ENCODE measurements around the gene FHIP2A.

DNA sequence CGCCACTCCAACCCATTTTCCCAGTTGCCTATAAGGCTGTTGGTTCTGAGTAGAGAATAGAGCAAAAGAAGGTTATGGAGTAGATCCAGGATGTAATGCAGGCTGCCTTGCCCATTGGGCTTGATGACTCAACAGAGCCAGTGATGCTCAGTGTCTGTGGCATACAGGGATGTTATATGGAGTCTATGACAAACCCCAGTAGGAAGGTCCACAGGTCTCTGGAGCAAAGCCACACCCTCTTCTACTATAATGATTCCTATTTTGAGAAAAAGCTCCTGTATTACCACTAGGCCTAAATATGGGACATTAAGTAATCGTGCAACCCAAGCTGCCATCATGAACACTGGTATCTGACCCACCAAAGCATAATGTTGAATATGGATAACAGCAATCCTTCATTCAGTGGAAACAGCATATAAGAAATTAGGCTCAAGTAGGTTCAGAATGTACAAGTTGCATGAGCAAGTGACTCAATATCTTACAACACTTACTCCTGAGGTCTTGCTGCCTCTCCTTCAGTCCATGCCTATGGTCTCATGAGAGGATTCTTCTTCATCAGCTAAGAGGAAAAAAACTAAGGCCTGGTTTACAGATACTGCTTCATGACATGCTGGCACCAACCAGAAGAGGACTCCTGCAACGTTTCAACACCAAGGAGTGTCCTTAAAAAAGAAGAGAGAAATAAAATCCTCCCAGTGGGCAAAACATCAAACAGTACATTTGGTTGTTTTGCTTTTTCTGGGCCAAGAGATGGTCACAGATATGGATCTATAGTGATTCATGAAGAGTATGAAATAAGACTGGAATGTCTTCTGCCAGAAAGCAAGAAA is 14.8 kb upstream of the FHIP2A start:
- TF ChIP-seq, protein P1, sequence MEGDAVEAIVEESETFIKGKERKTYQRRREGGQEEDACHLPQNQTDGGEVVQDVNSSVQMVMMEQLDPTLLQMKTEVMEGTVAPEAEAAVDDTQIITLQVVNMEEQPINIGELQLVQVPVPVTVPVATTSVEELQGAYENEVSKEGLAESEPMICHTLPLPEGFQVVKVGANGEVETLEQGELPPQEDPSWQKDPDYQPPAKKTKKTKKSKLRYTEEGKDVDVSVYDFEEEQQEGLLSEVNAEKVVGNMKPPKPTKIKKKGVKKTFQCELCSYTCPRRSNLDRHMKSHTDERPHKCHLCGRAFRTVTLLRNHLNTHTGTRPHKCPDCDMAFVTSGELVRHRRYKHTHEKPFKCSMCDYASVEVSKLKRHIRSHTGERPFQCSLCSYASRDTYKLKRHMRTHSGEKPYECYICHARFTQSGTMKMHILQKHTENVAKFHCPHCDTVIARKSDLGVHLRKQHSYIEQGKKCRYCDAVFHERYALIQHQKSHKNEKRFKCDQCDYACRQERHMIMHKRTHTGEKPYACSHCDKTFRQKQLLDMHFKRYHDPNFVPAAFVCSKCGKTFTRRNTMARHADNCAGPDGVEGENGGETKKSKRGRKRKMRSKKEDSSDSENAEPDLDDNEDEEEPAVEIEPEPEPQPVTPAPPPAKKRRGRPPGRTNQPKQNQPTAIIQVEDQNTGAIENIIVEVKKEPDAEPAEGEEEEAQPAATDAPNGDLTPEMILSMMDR (IDR thresholded peaks at IDR 0.05): no peak
- TF ChIP-seq POLR2A (IDR thresholded peaks at IDR 0.05): no peak
